ENCODE data around the gene CASP6.

GRCh38 chr4:109691411-109691920 lies 11.8 kb downstream of the CASP6 start:
- TF ChIP-seq CTCF (IDR thresholded peaks at IDR 0.05) = no peak
- TF ChIP-seq EP300 (IDR thresholded peaks at IDR 0.05) = no peak
- no peak for TF ChIP-seq POLR2A (IDR thresholded peaks at IDR 0.05)
